ENCODE measurements around the gene OR2C3.

GRCh38 chr1:247475793-247476192 is 60.4 kb downstream of the OR2C3 start:
- no peak for TF ChIP-seq CTCF (IDR thresholded peaks at IDR 0.05)
- no peak for TF ChIP-seq POLR2A (IDR thresholded peaks at IDR 0.05)
